ENCODE results near the gene CFAP251.
"Not testable (repeated sequence)": the region's sequence is repeated elsewhere in the genome, so short reads cannot be mapped to it uniquely, and the experiment has no call there.

CFAP251 gene

DNA sequence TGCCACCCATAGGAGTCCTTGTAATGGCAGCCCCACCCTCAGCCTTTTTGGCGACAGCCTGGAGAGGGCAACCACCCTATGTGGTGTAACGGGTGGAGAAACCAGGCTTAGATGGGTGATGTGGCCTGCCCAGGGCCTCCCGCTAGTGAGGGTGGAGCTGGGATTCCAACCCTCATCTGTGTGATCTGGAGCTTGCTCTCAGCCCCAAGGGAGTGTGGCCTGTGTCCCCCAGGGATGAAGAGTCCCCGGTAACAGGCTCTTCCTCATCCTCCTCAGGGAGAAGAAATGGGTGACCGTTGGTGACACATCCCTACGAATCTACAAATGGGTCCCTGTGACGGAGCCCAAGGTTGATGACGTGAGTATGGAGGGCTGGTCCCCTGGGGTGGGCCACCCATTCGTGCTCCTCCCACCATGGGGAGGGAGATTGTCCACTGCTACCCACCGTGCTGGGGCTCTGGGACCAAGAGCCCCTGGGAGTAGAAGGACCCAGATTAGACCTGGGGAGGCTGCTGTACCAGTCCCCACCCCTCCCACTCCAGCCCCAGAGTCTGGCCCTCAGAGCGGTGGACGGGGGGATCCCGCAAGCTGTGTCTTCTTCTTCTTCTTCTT is 112.1 kb downstream of the CFAP251 start:
- DNase-seq: no peak

GRCh38 chr12:122031342-122032216 is 113.2 kb downstream of the CFAP251 start:
- DNase-seq: peak; percentile 74 to 81

GRCh38 chr12:122032580-122032979 is 114.2 kb downstream of the CFAP251 start:
- no peak for DNase-seq

GRCh38 chr12:122035292-122035691 is 116.9 kb downstream of the CFAP251 start:
- DNase-seq: no peak

- DNase-seq: no peak
These were observed 117.8 kb downstream of the CFAP251 start for GRCh38 chr12:122036153-122036552.

GRCh38 chr12:122040579-122041386 is 122.4 kb downstream of the CFAP251 start:
- DNase-seq: no peak

- DNase-seq: not testable (repeated sequence)
These were observed 123.1 kb downstream of the CFAP251 start for GRCh38 chr12:122041458-122041857.

DNA sequence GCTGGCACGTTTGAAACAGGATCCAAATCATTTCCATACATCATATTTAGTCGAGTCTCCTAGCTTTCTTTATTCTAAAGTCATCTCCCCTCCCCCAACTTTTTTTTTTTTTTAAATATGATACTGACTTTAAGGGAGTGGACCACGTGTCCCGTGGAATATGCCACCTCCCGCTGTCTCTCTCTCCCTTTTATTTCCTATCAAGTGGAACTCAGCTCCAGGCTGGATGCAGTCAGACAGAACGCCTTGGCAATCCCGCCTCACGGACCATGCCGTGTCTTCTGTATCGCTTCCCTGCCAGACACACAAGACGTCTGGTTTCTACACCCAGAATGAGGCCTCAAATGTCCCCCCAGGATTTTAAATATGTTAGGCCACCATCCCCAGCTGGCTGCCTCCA is 124.5 kb downstream of the CFAP251 start:
- DNase-seq: no peak

DNA sequence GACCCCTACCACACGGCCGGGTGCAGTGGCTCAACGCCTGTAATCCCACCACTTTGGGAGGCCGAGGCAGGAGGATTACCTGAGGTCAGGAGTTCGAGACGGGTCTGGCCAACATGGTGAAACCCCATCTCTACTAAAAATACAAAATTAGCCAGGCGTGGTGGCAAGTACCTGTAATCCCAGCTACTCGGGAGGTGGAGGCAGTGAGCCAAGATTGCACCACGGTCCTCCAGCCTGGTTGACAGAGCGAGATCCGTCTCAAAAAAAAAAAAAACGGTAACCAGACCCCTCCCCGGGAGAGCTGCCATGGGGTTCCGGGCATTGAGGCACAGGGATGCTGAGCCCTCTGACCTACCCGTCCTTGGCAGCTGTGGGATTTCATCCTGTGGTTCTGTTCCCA is 125.1 kb downstream of the CFAP251 start:
- no peak for DNase-seq

- DNase-seq: no peak
These were observed 126.9 kb downstream of the CFAP251 start for GRCh38 chr12:122045262-122045661.

GRCh38 chr12:122046145-122046544 is 127.8 kb downstream of the CFAP251 start:
- no peak for DNase-seq

- no peak for DNase-seq
These were observed 129.8 kb downstream of the CFAP251 start for GRCh38 chr12:122048151-122048550.

- DNase-seq: no peak
These were observed 131.4 kb downstream of the CFAP251 start for GRCh38 chr12:122049827-122050226.

GRCh38 chr12:122050706-122051105 is 132.3 kb downstream of the CFAP251 start:
- no peak for DNase-seq

GRCh38 chr12:122051231-122051876 is 133.0 kb downstream of the CFAP251 start:
- DNase-seq: no peak

GRCh38 chr12:122052285-122052684 is 133.9 kb downstream of the CFAP251 start:
- DNase-seq: no peak
